Measurements from ENCODE around the gene RREB1. TPM values are rescaled to one million over a fixed set of nuclear protein-coding genes. Genes with fewer than 3 reads are reported as not detected.
A peak's percentile ranks its signal among the peaks of the same experiment; 100 is the strongest.

RREB1 gene
- total and polyA plus RNA-seq, 2 experiments from 2014 or later: 6.4 to 12.4 TPM

GRCh38 chr6:7145885-7146828 lies 38.4 kb downstream of the RREB1 start:
- H3K27me3 ChIP-seq (replicated peaks; ENCODE audit: insufficient read depth): no peaks in the 10 kb centered on the region
- no peaks in the 10 kb centered on the region for H3K9me2 ChIP-seq (ENCODE audit: insufficient read depth)
- in situ Hi-C loops (cut with MboI): no loop called here
- peak overlapping the region; percentile 47 for H2AFZ ChIP-seq
- WGBS, 2 experiments (ENCODE audit: low coverage in 1 of 2, low lambda C conversion rate in 2 of 2, missing lambda C conversion rate in 2 of 2): 39 to 49% methylated on average over 14 to 19 of the region's 19 CpGs
- peak overlapping the region; percentile 64 for H3K9ac ChIP-seq
- H3K4me2 ChIP-seq (ENCODE audit: unreplicated experiment): peak overlapping the region; percentile 61
- H3K79me2 ChIP-seq (ENCODE audit: insufficient read depth): peaks cover 98% of the 10 kb centered on the region
- H3K36me3 ChIP-seq (ENCODE audit: low read depth): no peaks in the 10 kb centered on the region
- peaks cover 67% of the 10 kb centered on the region for H3K4me1 ChIP-seq (ENCODE audit: insufficient read depth)
- no peak for TF ChIP-seq EZH2 (IDR thresholded peaks at IDR 0.05; ENCODE audit: insufficient read depth, poor library complexity, severe bottlenecking)
- TF ChIP-seq EZH2phosphoT487 (IDR thresholded peaks at IDR 0.05; ENCODE audit: insufficient read depth, low read depth): no peak
- peaks cover 45% of the 10 kb centered on the region for H3F3A ChIP-seq (ENCODE audit: insufficient read depth)
- no peaks in the 10 kb centered on the region for H4K20me1 ChIP-seq (ENCODE audit: insufficient read depth)
- H3K9me3 ChIP-seq (ENCODE audit: low read depth): no peaks in the 10 kb centered on the region
- peak; percentile 79 for DNase-seq
- H3K4me3 ChIP-seq: peak overlapping the region; percentile 45
- peak overlapping the region; percentile 76 for H3K27ac ChIP-seq

GRCh38 chr6:7147051-7147671 lies 39.4 kb downstream of the RREB1 start:
- Histone ChIP-seq H3K27me3 (replicated peaks; ENCODE audit: insufficient read depth) (no peaks in the 10 kb centered on the region), H3K4me1 (ENCODE audit: insufficient read depth) (peaks cover 74% of the 10 kb centered on the region), H3K9me3 (ENCODE audit: low read depth) (no peaks in the 10 kb centered on the region), H3K9me2 (ENCODE audit: insufficient read depth) (no peaks in the 10 kb centered on the region), H3K4me2 (ENCODE audit: unreplicated experiment) (peak overlapping the region; percentile 61), H4K20me1 (ENCODE audit: insufficient read depth) (no peaks in the 10 kb centered on the region), H3K4me3 (peak overlapping the region; percentile 45), H3K79me2 (ENCODE audit: insufficient read depth) (peaks cover 100% of the 10 kb centered on the region), H3K27ac (peak overlapping the region; percentile 76), H2AFZ (0 out of 2 replicates have a peak overlapping the region, but pooled peaks have one; percentile 47), H3K9ac (peak overlapping the region; percentile 64), H3F3A (ENCODE audit: insufficient read depth) (peaks cover 39% of the 10 kb centered on the region), H3K36me3 (ENCODE audit: low read depth) (no peaks in the 10 kb centered on the region)
- 45 to 53% methylated on average over 7 of the region's 7 CpGs for WGBS, 2 experiments (ENCODE audit: low coverage in 1 of 2, low lambda C conversion rate in 2 of 2, missing lambda C conversion rate in 2 of 2)
- in situ Hi-C loops (cut with MboI): no loop called here
- peak; percentile 55 for DNase-seq
- TF ChIP-seq EZH2phosphoT487 (IDR thresholded peaks at IDR 0.05; ENCODE audit: insufficient read depth, low read depth) (no peak), EZH2 (IDR thresholded peaks at IDR 0.05; ENCODE audit: insufficient read depth, poor library complexity, severe bottlenecking) (no peak)

DNA sequence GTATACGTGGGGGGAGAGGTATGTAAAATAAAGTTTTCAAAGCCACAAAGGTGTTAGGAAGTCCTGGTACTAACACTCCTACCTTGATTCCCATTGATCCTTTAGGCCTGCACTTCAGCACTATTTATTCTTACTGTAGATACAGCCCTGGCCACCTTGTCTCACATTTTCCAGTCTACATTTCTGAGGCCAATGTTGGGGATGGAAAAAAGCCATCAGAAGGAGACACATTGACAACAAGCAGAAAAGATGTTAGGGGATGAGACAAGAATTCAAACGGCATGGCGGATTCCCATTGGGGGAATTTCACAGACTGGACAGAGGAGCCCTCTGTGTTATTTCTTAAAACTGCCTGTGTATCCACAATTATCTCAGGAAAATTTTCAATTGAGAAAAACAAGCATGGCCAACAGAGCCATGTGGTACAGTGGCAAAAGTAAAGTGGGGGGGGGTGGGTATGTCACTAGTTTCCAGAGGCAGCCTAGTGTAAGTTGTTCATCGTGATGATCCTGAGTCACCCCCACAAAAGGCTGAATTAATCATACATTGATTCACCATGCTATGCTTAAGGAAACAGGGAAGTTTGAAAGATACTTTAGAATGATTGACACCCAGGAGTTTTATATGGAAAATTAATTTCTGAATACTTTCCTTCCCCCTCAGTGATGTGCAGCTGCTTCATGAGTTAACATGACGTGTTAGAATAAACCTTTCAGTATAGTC lies 40.5 kb downstream of the RREB1 start:
- TF ChIP-seq EZH2phosphoT487 (IDR thresholded peaks at IDR 0.05; ENCODE audit: insufficient read depth, low read depth) (no peak), EZH2 (IDR thresholded peaks at IDR 0.05; ENCODE audit: insufficient read depth, poor library complexity, severe bottlenecking) (no peak)
- no peaks in the 10 kb centered on the region for H4K20me1 ChIP-seq (ENCODE audit: insufficient read depth)
- peak overlapping the region; percentile 61 for H3K4me2 ChIP-seq (ENCODE audit: unreplicated experiment)
- H3K9me2 ChIP-seq (ENCODE audit: insufficient read depth): no peaks in the 10 kb centered on the region
- no peaks in the 10 kb centered on the region for H3K27me3 ChIP-seq (replicated peaks; ENCODE audit: insufficient read depth)
- H3K4me3 ChIP-seq: no peak overlapping the region
- H3K36me3 ChIP-seq (ENCODE audit: low read depth): no peaks in the 10 kb centered on the region
- no peak overlapping the region for H2AFZ ChIP-seq
- in situ Hi-C loops (cut with MboI): no loop called here
- WGBS, 2 experiments (ENCODE audit: low coverage in 1 of 2, low lambda C conversion rate in 2 of 2, missing lambda C conversion rate in 2 of 2): 33% methylated on average over 5 of the region's 5 CpGs
- peaks cover 33% of the 10 kb centered on the region for H3F3A ChIP-seq (ENCODE audit: insufficient read depth)
- H3K4me1 ChIP-seq (ENCODE audit: insufficient read depth): peaks cover 81% of the 10 kb centered on the region
- peak; percentile 92 for DNase-seq
- H3K27ac ChIP-seq: peak overlapping the region; percentile 76
- H3K9ac ChIP-seq: peak overlapping the region; percentile 64
- H3K9me3 ChIP-seq (ENCODE audit: low read depth): no peaks in the 10 kb centered on the region
- H3K79me2 ChIP-seq (ENCODE audit: insufficient read depth): peaks cover 100% of the 10 kb centered on the region
